Measurements from ENCODE around the gene TMEM151A.
"Not testable (repeated sequence)": the region's sequence is repeated elsewhere in the genome, so short reads cannot be mapped to it uniquely, and the experiment has no call there.

Gene TMEM151A

DNA sequence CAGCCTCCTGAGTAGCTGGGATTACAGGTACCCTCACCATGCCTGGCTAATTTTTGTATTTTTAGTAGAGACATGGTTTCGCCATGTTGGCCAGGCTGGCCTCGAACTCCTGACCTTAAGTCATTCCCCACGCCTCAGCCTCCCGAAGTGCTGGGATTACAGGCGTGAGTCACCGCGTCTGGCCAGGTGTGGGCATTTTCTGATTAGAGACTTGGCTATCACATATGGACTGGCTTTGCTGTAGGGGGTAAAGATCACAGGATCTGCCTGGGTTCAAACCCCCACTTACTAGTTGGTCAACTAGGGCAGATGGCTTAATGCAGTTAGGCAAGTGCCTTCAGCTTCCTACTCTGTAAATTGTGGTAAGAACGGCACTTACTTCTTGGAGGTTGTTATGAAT, 18.6 kb downstream of the TMEM151A start:
- ATAC-seq, result no peak

- ATAC-seq, result not testable (repeated sequence)
Observed at GRCh38 chr11:66310803-66311440, 19.2 kb downstream of the TMEM151A start.

- no peak for ATAC-seq
Observed at GRCh38 chr11:66311470-66311964, 19.8 kb downstream of the TMEM151A start.

DNA sequence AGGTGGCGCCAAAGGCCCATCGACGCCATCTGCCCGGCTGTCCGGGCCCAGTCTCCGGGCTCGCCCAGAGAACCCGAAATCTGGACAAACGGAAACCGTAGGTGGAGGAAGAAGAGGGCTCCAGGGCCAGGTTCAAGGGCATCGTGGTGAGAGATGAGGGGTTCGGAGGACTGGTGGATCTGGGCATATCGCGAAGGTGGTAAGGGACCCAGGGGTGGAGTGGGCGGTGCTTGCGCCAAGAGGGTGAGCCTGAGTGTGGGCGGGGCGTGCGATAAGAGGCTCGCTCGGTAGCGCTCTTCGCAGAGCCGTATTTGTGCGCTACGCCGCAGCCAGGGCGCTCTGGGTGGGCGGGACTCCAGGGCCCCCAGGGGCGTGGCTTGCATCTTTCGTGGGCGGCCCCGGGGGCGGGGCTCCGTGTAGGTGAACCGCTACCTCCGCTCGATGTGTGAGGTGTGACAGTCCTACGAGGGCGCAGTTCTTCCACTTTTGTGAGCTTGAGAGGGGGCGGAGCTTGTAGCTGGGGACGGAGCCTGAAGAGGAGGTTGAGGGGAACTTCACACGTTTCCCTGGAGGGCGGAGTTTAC, 20.4 kb downstream of the TMEM151A start:
- peak; percentile 74 to 77 for ATAC-seq

- ATAC-seq, result peak; percentile 79
Observed at GRCh38 chr11:66312549-66313320, 21.0 kb downstream of the TMEM151A start.

GRCh38 chr11:66313321-66314185, 21.9 kb downstream of the TMEM151A start:
- no peak for ATAC-seq

DNA sequence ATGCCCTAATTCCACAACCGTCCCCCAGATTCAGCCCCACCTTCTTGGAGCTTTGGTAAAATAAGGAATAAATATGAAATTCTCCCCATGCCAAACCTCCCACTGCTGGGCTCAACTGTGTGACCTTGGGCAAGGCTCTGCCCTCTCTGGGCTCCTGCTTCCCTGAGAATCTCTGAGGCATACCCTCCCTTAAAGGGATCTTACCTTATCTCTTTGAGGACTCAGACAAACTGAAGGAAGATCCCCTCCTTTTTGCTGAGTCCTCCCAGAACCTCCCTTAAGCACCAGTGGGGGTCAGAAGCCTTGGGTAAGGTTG, 22.4 kb downstream of the TMEM151A start:
- no peak for ATAC-seq

DNA sequence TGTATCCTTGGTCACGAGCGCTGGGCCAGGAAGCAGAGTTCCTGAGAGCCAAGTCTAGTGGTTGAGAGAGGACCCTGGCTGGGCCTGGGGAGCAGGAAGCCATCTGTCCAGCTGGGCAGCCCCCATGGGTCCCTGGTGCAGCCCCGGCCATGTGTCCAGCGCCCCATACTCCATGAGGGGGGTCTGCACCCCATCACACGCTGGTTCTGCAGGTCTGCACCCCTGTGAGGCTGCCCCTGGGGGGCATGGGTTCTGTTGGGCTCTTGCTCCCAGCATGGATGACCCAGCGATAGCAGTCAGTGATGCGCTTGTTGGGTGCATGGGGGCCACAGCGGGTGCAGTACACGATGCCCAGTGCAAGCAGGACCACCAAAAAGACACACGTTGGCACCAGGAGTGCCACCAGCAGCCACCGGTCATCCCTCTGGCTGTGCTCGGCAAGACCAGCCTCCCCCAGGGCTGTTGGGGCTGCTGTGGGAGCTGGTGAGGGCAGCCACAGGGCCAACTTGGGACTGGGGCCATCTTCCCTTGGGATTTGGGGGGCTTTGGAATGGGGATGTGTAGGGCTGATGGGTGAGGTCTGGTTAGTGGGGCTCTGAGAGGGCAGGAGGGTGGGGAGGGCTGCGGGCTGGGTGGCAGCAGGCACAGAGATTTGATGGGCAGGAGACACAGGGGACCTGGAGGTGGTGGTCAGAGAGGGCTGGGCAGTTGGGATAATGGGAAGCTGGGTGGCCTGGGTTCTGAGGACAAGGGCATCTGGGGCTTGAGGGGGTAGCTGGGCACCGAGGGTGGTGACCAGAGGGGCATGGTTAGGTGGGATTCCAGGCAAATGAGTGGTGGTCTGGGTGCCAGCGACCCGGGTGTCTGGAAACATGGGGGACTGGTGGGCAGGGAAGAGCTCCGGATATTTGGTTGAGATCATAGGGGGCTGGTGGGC, 23.1 kb downstream of the TMEM151A start:
- no peak for ATAC-seq

GRCh38 chr11:66315498-66315885, 23.8 kb downstream of the TMEM151A start:
- no peak for ATAC-seq

GRCh38 chr11:66315921-66316811, 24.5 kb downstream of the TMEM151A start:
- no peak for ATAC-seq

DNA sequence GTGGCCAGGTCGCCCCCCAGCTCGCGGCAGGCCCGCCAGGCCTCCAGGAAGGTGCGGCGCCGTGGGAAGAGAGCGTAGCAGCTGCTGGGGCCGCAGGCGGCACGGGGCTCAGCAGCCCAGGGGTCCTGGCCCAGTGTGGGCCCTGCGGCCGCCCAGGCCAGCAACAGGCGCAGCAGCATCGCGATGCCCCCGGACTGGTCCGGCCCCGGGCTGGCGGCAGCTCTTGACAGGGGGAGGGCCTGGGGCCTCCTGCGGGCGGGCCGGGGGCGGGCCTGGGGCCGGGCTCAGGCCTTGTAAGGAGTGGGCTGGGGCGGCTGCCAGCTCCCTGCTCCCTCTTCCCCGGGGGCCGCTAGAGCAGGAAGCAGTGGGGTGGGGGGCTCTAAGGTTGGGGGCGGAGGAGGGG, 25.2 kb downstream of the TMEM151A start, which contains the start of gene CD248:
CD248 (minus strand) TSS at position 196 of the 403 bp plus-strand sequence; CDS start at position 179, 17 bp downstream.
- no peak for ATAC-seq

- ATAC-seq, result no peak
Observed at GRCh38 chr11:66317322-66317722, 25.6 kb downstream of the TMEM151A start.

GRCh38 chr11:66317723-66318599, 26.3 kb downstream of the TMEM151A start:
- peak; percentile 55 to 60 for ATAC-seq

GRCh38 chr11:66318600-66318970, 26.9 kb downstream of the TMEM151A start:
- ATAC-seq, result no peak

DNA sequence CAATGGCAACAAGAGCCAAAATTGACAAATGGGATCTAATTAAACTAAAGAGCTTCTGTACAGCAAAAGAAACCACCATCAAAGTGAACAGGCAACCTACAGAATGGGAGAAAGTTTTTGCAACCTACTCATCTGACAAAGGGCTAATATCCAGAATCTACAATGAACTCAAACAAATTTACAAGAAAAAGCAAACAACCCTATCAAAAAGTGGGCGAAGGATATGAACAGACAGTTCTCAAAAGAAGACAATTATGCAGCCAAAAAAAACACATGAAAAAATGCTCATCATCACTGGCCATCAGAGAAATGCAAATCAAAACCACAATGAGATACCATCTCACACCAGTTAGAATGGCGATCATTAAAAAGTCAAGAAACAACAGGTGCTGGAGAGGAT, 28.6 kb downstream of the TMEM151A start:
- not testable (repeated sequence) for ATAC-seq

DNA sequence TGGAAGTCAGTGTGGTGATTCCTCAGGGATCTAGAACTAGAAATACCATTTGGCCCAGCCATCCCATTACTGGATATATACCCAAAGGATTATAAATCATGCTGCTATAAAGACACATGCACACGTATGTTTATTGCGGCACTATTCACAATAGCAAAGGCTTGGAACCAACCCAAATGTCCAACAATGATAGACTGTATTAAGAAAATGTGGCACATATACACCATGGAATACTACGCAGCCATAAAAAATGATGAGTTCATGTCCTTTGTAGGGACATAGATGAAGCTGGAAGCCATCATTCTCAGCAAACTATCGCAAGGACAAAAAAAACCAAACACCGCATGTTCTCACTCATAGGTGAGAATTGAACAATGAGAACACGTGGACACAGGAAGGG, 29.1 kb downstream of the TMEM151A start:
- not testable (repeated sequence) for ATAC-seq

DNA sequence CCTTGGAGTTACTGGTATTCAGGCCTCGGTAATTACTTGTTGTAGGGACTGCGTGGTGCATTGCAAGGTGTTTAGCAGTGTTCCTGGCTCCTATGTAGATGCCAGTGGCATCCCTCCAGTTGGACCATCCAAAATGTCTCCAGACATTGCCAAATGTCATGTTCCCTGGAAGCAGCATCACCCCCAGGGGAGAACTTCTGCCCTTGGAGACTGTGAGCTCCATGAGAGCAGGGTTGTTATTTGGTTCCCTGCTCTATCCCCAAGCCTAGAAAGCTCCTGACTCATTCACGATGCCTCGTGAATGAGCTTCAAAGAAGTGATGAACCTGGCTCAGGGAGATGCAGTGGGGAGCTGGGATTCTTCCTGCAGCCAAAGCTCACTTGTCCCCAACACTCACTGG, 29.9 kb downstream of the TMEM151A start:
- ATAC-seq, result no peak

DNA sequence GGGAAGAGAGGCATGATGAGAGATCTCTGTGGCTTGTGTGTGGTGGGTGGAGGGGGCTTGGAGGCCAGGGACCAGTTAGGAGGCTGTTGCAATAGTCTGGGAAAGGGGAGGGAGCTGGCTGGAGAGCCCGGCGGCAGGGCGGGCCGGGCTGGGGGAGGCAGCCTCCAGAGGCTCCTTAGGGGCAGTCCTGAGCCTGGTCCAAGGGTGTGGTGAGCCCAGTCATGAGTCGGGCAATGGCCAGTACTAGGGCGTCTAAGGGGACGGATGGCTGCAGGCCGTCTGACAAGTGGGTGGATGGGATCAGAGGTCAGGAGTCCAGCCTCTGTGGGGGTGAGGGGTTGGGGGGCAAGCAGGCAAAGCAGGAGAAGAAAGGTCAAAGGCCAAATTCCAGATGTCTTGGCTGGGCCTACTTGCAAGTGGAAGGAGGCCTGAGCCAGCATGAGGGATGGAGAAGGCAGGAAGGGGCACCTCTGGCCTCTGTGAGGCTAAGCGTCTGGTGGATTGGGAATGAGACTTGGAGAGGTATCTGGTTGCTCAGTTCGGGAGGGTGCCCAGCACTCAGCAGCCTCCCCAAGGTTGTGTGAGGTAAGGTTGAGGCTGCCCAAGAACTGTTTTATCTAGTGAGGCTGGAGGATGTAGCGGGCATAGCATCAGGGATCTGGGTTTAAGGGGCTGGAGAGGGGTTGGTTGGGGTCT, 31.2 kb downstream of the TMEM151A start:
- no peak for ATAC-seq

- ATAC-seq, result no peak
Observed at GRCh38 chr11:66323684-66324083, 32.0 kb downstream of the TMEM151A start.
